GM23248 (cell line): Measurements from ENCODE around the gene STIP1. TPM values are rescaled to one million over a fixed set of nuclear protein-coding genes. Genes with fewer than 3 reads are reported as not detected.

Source experiments
- DNase-seq: peaks from one replicate; pipeline ENCODE4 v3.0.0-alpha.2; 2015
- H2AFZ ChIP-seq: fragments of 200-600 bp; sonication (generic); 2 replicates; pipeline ENCODE4 v1.6.1; 2016; ENCODE audit warnings: antibody characterized with exemption
- H3F3A ChIP-seq: fragments of 200-600 bp; sonication (generic); 2 replicates; pipeline ENCODE4 v1.6.1; 2016; ENCODE audit warnings: mild to moderate bottlenecking, antibody characterized with exemption, mixed run types; ENCODE audit not compliant: insufficient read depth
- H3K27ac ChIP-seq: fragments of 200-600 bp; sonication (generic); 2 replicates; pipeline ENCODE4 v1.5.1; 2016; ENCODE audit warnings: mild to moderate bottlenecking
- H3K27me3 ChIP-seq: fragments of 200-600 bp; sonication (generic); replicated peaks from 2 replicates; pipeline ENCODE4 v1.6.1; 2016; ENCODE audit warnings: mild to moderate bottlenecking; ENCODE audit not compliant: insufficient read depth
- H3K36me3 ChIP-seq: fragments of 200-600 bp; sonication (generic); 2 replicates; pipeline ENCODE4 v1.6.1; 2016; ENCODE audit warnings: low read depth, mild to moderate bottlenecking
- H3K4me1 ChIP-seq: fragments of 200-600 bp; sonication (generic); 2 replicates; pipeline ENCODE4 v1.6.1; 2016; ENCODE audit warnings: mild to moderate bottlenecking; ENCODE audit not compliant: insufficient read depth
- H3K4me2 ChIP-seq: fragments of 200-600 bp; sonication (generic); one replicate; pipeline ENCODE4 v1.6.1; 2016; ENCODE audit warnings: mild to moderate bottlenecking; ENCODE audit not compliant: unreplicated experiment
- H3K4me3 ChIP-seq: fragments of 200-600 bp; sonication (generic); 2 replicates; pipeline ENCODE4 v1.5.1; 2016; ENCODE audit warnings: mild to moderate bottlenecking
- H3K79me2 ChIP-seq: fragments of 200-600 bp; sonication (generic); 2 replicates; pipeline ENCODE4 v1.6.1; 2016; ENCODE audit warnings: mild to moderate bottlenecking; ENCODE audit not compliant: insufficient read depth
- H3K9ac ChIP-seq: fragments of 200-600 bp; sonication (generic); 2 replicates; pipeline ENCODE4 v1.6.1; 2016; ENCODE audit warnings: mild to moderate bottlenecking
- H3K9me2 ChIP-seq: fragments of 200-600 bp; sonication (generic); 2 replicates; pipeline ENCODE4 v1.6.1; 2016; ENCODE audit warnings: mixed run types, mild to moderate bottlenecking, moderate library complexity; ENCODE audit not compliant: insufficient read depth
- H3K9me3 ChIP-seq: fragments of 200-600 bp; sonication (generic); one replicate; pipeline ENCODE4 v1.6.1; 2017; ENCODE audit warnings: low read depth
- H4K20me1 ChIP-seq: fragments of 200-600 bp; sonication (generic); 2 replicates; pipeline ENCODE4 v1.6.0; 2016; ENCODE audit not compliant: insufficient read depth
- EZH2 ChIP-seq: fragments of 200-600 bp; sonication (generic); IDR thresholded peaks from 2 replicates; pipeline ENCODE4 v1.6.1; 2018; ENCODE audit warnings: antibody characterized with exemption, mild to moderate bottlenecking; ENCODE audit not compliant: insufficient read depth, poor library complexity, severe bottlenecking
- EZH2phosphoT487 ChIP-seq: fragments of 200-600 bp; sonication (generic); IDR thresholded peaks from 2 replicates; pipeline ENCODE4 v1.6.1; 2018; ENCODE audit warnings: antibody characterized with exemption, moderate library complexity, mild to moderate bottlenecking, low read depth; ENCODE audit not compliant: insufficient read depth
- WGBS, 2 experiments: methylation state at CpG; one replicate each; pipeline ENCODE4 v1.1.6; 2015 to 2017; ENCODE audit warnings: low lambda C conversion rate in 2 of 2, low coverage in 1 of 2; ENCODE audit errors: missing lambda C conversion rate in 2 of 2; 5-methylcytosine and 5-hydroxymethylcytosine counted together
- in situ Hi-C: fragments of 300-500 bp; cut with MboI; formaldehyde crosslinking; loops from 2 replicates; pipeline ENCODE4 v1.15.0; 2020
- polyA plus RNA-seq: library from polyadenylated mRNA; unstranded; fragments of >200 nt; fragmentation: Nextera tagmentation; extraction: Ambion mirVana; gene quantifications from 2 replicates; pipeline ENCODE4 v1.2.1, GENCODE V29; 2016
- total RNA-seq: library from RNA; depleted of rRNA; stranded (reverse); fragments of >200 nt; shearing (Covaris generic); gene quantifications from 2 replicates; pipeline ENCODE4 v1.2.3, GENCODE V29; 2014

Gene STIP1
- total and polyA plus RNA-seq, 2 experiments from 2014 or later, result 115 to 128 TPM

DNA sequence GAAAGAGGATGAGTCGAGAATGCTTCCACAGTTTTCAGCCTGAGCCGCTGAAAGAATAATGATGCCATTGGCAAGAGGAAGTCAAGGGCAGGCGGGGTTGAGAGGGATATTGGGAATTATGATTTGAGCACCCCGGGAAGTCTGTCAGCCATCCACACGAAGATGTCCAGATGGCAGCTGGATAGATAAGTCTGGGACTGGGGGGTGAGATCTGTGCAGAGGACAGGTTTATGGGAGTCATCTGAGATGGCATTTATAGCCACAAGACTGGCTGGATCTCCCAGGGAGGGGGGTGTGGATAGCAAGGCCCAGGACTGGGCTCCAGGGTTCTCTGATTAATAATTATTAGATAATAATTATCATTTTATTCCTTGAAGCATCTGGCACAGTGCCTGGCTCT lies 5.1 kb upstream of the STIP1 start:
- Histone ChIP-seq H3K4me2 (peak overlapping the region; percentile 75), H3K9ac (peak overlapping the region; percentile 63), H2AFZ (peak overlapping the region; percentile 80; the same call in 1 of the 2 replicates)

DNA sequence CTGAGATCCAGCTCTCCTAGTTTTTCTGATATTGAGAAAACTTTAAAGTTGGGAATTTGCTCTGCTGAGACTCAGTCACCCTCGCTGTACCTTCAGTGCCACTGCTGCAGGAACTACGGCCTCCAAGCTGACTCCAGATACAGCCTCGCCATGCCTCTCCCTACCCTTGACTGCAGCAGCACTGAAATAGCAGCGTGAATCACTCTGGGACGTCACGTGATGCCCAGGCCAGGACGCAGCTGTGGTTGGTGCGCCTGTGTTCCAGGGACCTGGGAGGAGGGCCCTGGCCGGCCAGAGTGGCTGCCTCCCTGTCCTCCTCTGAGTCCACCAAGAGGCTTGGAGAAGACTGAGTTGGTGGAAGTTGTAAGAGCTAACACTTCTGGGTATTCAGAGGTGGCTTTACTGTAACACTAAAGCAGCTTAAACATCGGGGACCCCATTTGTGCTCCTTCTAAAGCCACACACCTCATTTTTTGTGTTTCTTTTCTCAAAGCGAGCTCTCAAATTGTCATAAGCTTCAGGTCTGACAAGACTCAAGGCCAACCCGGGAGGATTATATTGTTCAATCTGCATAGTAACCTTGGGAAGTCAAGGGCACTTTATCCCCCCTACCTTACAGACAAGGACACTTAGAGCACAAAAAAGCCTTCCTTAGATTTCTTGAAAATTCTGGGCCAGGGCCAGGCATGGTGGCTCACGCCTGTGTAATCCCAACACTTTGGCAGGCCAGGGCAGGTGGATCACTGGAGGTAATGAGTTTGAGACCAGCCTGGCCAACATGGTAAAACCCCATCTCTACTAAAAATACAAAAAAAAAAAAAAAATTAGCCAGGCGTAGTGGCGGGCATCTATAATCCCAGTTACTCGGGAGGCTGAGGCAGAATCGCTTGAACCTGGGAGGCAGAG lies 4.2 kb upstream of the STIP1 start:
- Histone ChIP-seq H3F3A (peaks cover 14% of the 10 kb centered on the region), H2AFZ (peak overlapping the region; percentile 80), H4K20me1 (no peaks in the 10 kb centered on the region), H3K27ac (peak overlapping the region; percentile 53), H3K27me3 (no peaks in the 10 kb centered on the region), H3K4me3 (peak overlapping the region; percentile 49), H3K36me3 (no peaks in the 10 kb centered on the region), H3K4me1 (peaks cover 14% of the 10 kb centered on the region), H3K4me2 (peak overlapping the region; percentile 75), H3K9me2 (no peaks in the 10 kb centered on the region), H3K9me3 (no peaks in the 10 kb centered on the region), H3K9ac (peak overlapping the region; percentile 63), H3K79me2 (peaks cover 27% of the 10 kb centered on the region)
- 33 to 36% methylated on average over 17 of the region's 17 CpGs for WGBS, 2 experiments
- peak; percentile 97 for DNase-seq
- in situ Hi-C loops, result no loop called here
- TF ChIP-seq EZH2 (no peak), EZH2phosphoT487 (no peak)

More for the DNA sequence above, 5.1 kb upstream of the STIP1 start:
- peak overlapping the region; percentile 53 for H3K27ac ChIP-seq
- peak overlapping the region; percentile 49 for H3K4me3 ChIP-seq
- H3K4me1 ChIP-seq, result peaks cover 14% of the 10 kb centered on the region
- no peak for TF ChIP-seq EZH2
- TF ChIP-seq EZH2phosphoT487, result no peak
- no peaks in the 10 kb centered on the region for H3K27me3 ChIP-seq
- H3K79me2 ChIP-seq, result peaks cover 27% of the 10 kb centered on the region
- no peaks in the 10 kb centered on the region for H3K36me3 ChIP-seq
- peaks cover 14% of the 10 kb centered on the region for H3F3A ChIP-seq
- DNase-seq, result peak; percentile 42
- no peaks in the 10 kb centered on the region for H3K9me2 ChIP-seq
- no peaks in the 10 kb centered on the region for H3K9me3 ChIP-seq
- H4K20me1 ChIP-seq, result no peaks in the 10 kb centered on the region
- in situ Hi-C loops, result no loop called here
- WGBS, 2 experiments, result 49 to 51% methylated on average over 5 of the region's 5 CpGs

DNA sequence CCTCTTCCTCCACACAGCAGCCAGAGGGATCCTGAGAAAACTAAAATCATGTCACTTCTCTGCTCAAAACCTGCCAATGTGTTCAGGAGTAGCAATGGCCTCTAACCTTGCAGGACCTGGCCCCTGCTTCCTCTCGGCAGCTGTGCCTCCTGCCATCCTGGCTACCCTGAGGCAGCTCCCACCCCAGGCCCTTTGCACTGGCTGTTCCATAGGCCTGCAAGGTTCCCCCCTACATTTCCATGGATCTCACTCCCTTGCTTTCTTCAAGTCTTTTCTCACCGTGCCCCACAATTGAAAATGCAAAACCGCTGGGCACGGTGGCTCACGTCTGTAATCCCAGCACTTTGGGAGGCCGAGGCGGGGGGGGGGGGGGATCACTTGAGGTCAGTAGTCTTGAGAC lies 2.1 kb upstream of the STIP1 start:
- Histone ChIP-seq H3K9ac (no peak overlapping the region), H3F3A (peaks cover 14% of the 10 kb centered on the region), H2AFZ (no peak overlapping the region), H3K36me3 (no peaks in the 10 kb centered on the region), H3K27ac (no peak overlapping the region), H3K4me2 (no peak overlapping the region), H4K20me1 (no peaks in the 10 kb centered on the region), H3K4me3 (no peak overlapping the region; the same call in 1 of the 2 replicates), H3K27me3 (no peaks in the 10 kb centered on the region), H3K79me2 (peaks cover 27% of the 10 kb centered on the region), H3K9me2 (no peaks in the 10 kb centered on the region), H3K9me3 (no peaks in the 10 kb centered on the region), H3K4me1 (peaks cover 14% of the 10 kb centered on the region)
- no peak for DNase-seq
- in situ Hi-C loops, result no loop called here
- 88 to 90% methylated on average over 6 to 7 of the region's 7 CpGs for WGBS, 2 experiments
- TF ChIP-seq EZH2phosphoT487 (no peak), EZH2 (no peak)

DNA sequence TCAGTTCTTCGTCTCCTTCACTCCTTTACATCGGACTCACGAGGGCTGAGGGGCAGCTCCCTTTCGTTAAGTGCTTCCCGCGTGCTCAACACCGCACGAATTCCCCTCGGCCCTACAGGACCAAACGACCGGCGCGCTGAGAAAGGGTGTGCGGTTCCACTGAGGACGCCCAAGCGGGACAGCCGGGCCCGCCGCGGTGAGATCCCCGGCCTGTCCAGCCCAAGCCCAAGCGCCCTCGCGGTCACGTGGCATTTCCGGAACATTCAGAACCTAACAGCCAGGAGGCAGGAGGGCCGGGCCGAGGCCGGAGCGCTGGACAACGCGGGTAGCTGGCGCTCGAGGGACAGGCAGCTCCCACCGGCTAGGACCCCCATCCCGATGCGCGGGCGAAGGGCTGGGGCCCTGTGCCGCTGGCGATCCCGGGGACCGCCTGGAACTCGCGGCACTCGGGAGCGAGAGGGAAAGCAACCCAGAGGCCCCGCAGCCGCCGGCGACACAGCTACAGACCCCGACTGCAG lies 737 bp upstream of the STIP1 start:
- H3F3A ChIP-seq, result peaks cover 14% of the 10 kb centered on the region
- H3K4me2 ChIP-seq, result peak overlapping the region; percentile 95
- no peaks in the 10 kb centered on the region for H3K36me3 ChIP-seq
- 0 to 1% methylated on average over 45 of the region's 52 CpGs for WGBS, 2 experiments
- H3K27me3 ChIP-seq, result no peaks in the 10 kb centered on the region
- TF ChIP-seq EZH2, result no peak
- DNase-seq, result peak; percentile 94
- no peaks in the 10 kb centered on the region for H3K9me3 ChIP-seq
- in situ Hi-C loops, result no loop called here
- H3K4me1 ChIP-seq, result peaks cover 14% of the 10 kb centered on the region
- H2AFZ ChIP-seq, result peak overlapping the region; percentile 76
- H3K9me2 ChIP-seq, result no peaks in the 10 kb centered on the region
- peak overlapping the region; percentile 82 for H3K4me3 ChIP-seq
- peak overlapping the region; percentile 87 for H3K9ac ChIP-seq
- peaks cover 27% of the 10 kb centered on the region for H3K79me2 ChIP-seq
- H4K20me1 ChIP-seq, result no peaks in the 10 kb centered on the region
- peak overlapping the region; percentile 85 for H3K27ac ChIP-seq
